GM18907 (cell line): ENCODE measurements around the gene LSS.

Experiments used
- ATAC-seq: cut with Tn5 transposase; IDR thresholded peaks from one replicate; pipeline ENCODE4 v1.9.1; 2021; ENCODE audit warnings: mild to moderate bottlenecking, moderate library complexity; ENCODE audit not compliant: unreplicated experiment

LSS gene

DNA sequence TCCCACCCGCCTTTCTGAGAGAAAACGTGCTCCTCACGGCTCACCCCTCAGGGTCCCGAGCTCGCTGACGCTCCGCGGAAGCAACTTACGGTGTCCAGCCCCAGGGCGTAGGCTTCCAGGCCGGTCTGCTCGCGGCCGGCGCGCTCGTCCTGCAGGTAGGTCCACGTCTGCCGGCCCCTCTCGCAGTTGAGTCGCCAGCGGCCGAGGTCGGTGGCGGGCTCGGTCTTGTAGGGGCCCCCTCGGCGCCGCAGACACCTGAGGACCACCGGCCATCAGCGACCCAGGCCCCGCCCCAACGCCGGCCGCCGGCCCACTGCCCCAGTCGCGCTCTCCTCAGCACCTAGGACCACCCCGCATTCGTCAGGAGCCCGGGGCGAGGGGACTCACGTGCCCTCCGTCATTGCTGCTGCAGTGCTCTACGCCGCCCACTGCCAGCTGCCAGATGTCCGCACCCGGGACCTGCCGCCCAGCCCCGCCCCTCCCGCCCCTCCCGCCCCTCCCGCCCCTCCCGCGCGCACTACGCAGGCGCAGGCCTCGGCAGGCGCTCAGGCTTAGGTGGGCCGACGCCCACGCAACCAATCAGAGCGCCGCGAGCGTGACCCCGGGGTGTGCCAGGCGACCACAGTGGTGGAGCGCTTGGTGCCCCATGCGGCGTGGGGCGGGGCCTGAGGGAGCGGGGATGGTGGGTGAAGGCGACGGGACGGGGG, at the start of gene LSS:
Gene LSS (minus strand): TSS at position 430 of the 707 bp plus-strand sequence. CDS start 29 bp downstream, at position 401.
- ATAC-seq: peak; percentile 84

DNA sequence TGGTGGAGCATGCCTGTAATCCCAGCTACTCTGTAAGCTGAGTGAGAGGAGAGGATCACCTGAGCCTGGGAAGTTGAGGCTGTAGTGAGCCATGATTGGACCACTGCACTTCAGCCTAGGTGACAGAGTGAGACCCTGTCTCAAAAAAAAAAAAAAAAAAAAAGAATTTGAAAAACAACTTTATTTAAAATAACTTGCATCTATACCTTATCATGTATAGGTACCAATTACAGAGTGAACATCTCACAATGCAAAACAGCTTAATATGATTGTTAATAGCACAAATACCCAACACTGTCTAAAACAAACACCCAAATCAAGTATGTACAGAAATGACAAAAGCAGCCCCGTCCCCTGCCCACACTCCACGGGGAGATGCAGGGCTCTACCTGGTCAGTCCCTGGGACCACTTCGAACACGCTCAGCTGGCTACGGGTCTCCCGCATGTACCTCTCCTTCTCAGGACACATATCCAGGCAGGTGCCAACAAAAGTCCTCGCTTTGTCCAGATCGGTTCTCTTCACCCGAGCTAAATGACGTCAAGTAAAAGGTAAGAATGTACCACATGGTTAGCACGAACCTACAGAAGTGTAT, 46.3 kb upstream of the LSS start:
- no peak for ATAC-seq

DNA sequence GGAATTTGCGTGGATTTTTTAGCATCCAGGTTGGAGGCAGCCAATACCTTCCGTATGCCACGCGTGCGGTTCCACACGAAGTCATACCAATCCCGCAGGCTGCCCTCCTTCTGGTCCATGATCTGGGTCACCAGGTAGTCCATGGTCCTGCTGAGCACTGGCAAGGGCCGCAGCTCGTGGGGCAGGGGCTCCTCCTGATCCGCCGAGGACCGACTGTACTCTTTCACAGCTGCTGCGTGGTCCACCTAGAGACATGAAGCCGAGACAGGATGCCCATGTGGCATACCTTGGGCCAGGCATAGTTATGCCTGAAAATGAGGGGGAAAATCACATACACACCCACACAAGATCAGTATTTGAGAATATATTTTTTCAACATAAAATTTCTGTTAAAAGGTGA, 44.8 kb upstream of the LSS start:
- ATAC-seq: no peak

DNA sequence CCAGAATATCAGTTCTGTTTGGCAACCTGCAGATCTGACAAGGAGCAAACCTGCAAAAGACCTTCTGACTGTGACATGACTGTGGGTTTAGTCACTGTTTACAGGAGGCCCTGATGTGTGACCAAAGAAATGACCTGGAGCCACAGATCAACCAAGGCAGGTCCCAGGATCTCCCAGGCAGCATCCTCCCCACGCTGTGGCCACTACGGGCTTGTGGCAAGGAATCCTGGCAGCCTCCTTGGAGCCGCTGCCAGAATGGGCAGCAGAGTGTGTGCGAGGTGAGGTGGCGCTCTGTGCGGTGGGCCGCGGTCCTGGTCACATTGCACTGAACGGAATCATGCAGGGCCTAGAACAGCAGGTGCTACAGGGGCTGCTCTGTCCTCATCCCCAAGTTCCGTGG, 40.9 kb upstream of the LSS start:
- ATAC-seq: no peak

DNA sequence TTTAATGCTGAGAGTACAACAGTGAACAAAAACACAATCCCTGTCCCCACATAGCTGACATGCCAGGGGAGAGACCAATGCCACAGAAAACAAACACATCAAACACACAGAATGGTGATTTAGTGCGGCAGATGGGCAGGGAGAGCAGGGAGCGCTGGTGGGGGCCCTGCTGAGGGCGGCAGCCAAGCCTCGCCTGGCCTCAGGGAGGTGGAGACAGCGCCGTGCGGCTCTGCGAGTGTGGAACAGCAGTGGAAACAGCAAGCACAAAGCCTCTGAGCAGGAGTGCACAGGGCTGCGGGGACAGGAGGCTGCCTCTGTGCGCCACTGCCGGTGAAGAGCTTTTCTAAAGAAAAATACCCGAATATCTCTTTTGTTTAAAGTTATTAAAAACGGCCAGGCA, 39.8 kb upstream of the LSS start:
- no peak for ATAC-seq

DNA sequence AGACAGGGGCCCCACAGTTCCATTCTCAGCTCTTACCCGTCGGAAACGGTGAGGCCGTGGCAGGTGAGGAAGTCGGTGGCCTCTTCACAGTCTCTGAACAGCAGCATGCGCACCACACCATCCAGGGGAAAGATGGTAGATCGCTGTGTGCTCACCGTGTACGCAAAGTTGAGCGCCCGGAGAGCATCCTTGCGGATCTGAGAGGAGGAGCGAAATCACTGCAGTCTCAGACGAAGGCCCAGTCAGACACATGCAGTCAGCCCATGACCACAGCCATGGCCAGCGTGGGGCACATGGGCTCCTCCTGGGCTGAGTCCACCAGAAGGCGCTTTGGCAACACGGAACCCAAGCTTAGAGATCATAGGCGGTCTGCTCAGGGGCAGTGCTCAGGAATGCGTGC, 38.4 kb upstream of the LSS start:
- no peak for ATAC-seq

DNA sequence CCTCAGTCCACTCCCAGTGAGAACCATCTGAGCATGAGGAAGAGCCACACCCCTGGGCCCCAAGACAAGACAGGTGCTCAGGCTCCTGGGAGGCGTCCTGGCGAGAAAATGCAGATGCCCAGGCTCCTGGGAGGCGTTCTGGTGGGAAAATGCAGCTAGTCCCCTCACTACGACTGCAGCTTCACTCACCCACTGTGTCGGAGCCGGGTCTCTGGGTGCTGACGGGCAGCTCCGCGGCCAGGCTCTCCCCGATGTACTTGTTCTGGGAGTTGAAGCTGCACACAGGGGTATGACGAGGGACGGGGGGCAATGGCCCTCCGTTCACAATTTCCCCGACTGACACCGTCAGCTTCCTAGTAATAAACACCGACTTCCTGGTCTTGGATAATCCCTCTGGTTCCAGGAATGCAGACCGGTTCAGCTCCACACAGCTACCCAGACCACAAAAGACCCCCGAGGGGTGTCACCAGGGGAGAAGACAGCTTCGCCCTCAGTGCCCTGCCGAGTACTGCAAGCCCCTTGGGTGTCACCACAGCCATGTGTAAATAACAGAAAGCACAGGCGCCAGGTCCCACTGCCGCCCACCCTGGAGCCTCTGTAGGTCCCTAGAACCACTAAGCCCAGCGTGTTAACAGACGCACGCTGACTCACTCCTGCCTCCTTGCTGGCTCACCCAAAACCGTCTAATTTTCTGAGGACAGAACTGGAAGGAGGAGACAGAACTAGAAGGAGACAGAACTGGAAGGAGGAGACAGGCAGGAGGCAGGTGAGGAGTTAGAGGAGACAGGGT, 37.4 kb upstream of the LSS start:
- ATAC-seq: no peak

DNA sequence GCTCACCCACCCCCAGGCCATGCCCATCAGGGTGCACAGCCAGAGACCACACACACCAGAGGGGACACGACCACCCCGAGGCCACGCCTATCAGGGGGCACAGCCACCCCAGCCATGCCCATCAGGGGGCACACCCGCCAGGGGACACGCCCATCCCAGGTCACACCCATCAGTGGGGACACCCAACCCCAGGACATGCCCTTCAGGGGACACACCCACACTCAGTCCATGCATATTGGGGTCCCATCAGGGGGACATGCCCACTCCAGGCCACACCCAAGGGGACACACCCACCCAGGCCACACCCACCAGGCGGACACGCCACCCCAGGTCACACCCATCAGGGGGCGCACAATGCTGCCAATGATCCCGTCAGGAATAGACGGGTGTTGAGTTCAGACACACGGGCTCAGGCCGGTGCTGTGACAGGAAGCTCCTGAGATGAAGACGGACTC, 36.1 kb upstream of the LSS start:
- no peak for ATAC-seq

DNA sequence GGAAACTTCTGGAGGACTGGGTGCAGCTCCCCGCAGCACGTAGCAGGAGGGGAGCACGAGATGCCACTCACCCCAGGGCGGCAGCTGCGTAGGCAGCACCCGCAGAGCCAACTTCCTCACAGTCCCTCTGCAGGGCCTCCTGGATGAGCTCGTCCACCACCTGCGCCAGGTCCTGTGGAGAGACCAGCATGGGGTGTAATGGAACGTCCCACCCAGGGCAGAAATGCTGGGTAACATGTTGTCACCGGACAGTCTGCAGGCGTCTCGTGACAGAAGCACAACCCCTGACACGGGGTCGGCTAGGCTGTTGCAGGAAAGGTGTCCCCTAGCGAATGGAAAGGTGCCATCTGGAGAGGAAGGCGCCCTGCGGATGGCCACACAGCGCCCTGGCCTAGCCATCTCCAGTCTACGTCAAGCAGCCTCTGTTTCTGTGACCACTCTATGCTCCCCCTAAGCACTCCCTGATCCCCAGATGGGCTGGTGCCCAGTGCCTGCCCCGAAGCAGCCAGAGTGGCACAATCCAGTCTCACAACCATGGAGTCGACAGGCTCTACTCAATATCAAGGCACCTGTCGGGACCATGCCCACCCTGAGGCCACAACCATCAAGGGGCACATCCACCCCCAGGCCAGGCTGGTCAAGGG, 35.6 kb upstream of the LSS start:
- ATAC-seq: no peak

DNA sequence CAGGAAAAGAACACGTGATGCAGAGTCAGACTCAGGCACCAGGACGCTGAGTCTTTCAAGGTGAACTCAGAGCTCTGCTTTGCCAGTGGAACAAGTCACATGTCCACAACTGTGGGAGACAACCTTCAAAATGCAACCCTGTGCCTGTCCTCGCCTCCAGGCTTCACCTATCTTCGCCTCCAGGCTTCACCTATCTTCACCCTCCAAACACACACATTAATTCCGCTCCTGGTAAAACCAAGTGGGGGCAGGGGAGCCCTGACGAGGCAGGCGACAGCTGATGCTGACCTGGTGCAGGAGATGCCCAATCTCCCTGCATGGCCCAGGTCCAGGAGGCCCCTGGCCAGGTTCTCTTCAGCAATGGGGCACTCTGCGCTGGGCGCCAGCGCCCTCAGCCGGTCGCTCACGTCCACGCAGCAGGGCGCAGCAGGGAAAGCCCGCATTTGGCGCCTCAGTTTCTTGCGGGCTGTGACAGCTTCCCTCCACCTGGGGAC, 28.0 kb upstream of the LSS start:
- ATAC-seq: no peak

DNA sequence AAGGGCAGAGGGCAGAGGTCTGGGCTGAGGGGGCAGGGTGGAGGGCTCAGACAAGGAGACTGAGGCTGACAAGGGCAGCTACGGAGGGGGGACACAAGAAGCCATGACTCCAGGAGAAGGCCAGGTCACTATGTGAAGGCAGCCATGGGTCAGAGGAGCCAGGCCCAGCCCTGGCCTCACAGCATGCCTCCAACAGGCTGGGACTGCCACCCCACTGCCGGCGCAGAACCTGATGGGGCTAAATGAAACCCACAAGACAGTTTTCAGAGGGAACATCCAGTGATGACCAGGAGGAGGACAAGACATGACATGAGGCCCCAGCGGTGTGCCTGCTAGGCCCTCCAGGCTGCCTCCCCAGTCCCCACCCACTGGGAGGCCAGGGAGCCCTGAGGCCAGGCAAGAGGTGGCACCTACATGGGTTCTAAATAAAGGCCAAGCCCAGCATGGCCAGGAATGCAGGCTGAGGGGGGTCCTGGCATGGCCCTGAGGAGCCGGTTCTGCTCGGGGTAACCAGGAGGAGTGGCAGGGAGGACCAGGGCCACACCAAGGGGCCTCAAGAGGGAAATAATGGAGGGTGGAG, 27.3 kb upstream of the LSS start:
- ATAC-seq: no peak

DNA sequence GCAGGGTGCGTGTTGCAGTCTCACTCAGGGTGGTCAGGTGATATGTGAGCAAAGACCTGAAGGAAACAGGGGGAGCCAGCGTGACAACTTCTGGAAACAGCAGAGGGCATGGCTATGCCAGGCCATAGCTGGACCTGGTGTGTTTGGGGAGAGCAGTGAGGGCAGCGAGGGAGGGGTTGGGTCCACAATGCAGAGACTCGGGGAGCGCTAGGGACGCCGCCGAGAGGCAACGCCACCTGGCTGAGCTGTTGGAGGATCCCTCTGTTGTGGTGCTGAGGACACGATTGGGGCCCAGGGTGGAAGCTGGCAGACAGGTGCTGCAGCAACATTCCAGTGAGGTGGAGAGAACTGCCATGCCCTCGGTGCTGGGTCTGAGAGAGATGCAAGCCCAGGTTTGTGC, 26.6 kb upstream of the LSS start:
- ATAC-seq: no peak

DNA sequence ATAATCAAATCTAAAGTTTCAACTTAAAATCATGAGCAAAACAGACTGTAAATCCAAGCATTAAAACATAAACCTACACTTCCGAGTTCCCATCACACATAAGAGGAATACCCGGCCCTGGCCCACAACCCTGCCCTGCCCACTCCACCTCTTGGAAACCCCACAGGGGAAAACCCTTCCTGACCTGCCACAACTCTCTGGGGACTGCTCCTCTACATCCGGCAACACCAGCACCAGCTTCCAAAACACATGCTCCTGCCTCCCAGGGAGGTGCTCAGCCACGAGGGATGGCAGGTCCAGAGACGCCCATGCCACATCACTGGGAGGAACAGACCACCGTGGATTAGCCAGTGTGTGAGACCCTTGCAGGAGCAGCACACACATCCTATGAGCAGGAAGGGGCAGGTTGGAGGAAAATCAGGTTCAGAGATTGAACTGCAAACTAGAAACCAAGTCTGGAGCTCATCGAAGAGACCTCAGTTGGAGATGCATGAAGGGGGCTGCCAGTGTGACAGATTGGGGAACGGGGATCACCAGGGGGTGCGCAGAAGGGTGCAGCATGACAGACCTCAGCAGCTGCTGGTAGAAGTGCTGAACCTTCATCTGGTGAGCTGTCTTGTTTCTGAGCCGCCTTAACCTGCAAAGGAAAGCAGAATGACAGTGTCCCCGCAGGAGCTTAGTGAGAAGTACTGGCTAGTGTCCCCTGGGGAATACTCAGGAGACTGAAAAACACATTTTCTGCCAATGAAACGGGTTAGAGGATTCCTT, 25.8 kb upstream of the LSS start:
- peak; percentile 54 for ATAC-seq

DNA sequence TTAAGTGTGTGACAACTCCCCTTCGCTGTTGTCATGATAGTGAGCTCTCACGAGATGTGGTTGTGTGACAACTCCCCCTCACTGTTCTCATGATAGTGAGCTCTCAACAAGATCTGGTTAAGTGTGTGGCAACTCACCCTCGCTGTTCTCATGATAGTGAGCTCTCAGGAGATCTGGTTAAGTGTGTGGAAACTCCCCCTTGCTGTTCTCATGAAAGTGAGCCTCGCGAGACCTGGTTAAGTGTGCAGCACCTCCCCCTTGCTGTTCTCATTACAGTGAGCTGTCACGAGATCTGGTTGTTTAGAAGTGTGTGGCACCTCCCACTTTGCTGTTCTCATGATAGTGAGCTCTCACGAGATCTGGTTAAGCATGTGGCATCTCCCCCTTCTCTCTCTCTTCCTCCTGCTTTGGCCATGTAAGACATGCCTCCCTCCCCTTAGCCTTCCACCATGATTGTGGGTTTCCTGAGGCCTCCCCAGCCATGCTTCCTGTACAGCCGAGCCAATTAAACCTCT, 25.1 kb upstream of the LSS start:
- peak; percentile 68 for ATAC-seq

DNA sequence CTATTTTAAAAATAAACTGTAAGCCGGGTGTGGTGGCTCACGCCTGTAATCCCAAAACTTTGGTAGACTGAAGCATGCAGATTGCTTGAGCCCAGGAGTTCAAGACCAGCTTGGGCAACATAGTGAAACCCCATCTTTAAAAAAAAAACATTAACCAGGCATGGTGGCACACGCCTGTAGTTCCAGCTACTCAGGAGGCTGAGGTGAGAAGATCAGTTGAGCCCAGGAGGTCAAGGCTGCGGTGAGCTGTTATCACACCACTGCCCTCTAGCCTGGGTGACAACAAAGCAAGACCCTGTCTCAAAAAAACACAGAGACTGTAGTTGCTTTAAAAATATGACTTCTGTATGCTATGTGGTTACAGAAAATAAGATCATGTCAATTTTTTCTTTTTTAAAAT, 24.3 kb upstream of the LSS start:
- ATAC-seq: no peak

DNA sequence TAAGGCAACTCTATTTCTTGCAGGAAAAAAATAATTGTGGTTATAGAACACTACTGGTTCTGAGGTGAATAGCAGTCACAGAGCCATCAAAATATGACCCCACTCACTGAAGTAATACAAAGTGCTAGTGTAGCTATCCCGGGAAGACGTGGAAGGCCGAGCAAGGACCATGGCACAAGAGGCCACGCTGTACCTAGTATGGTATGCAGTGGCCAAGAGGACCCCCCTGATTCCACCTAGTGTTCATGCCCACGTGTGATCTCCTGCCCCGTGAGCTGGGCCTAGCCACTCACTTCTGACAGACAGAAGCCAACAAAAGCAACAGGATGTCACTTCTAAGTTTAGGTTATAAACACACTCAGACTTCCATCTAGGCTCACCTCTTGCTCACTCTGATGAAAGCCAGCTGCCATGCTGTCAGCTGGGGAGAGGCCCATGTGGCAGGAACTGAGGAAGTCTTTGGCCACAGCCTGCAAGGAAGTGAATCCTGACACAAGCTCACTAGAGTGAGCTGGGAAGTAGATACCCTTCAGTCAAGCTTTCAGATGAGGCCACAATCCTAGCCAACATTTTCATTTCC, 21.7 kb upstream of the LSS start:
- ATAC-seq: no peak

DNA sequence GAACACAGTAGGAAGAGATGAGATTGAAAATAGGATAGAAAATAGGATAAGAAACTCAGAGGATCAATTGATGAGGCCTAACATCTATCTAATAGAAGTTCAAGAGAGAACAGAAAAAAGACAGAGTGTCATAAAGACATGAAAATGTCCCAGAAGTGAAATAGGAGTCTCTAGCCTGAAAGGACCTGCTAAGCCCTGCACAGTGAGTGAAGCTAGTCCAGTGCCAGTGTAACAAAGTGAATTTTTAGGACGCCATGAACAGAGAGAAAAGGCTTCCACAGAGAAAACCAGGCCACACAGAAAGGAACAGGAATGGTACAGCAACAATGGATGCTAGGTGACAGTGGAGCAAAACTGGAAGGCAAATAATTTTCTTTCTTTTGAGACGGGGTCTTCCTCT, 20.3 kb upstream of the LSS start:
- ATAC-seq: no peak

DNA sequence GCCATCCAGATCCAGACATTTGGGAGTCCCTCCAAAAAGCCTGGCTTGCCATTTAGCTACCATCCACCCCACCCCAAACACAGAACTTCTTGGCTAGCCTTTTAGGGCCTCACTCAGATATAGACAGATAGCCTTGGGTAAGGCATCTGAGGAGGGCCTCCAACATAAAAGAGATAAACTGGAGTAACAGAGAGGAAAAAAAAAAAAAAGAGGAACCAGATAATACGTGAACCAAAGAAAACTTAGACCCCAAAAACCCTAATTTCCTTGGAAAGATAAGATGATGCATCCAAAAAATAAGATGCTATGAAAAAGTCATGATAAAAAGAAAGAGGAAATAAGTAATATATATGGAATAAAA, 19.8 kb upstream of the LSS start:
- no peak for ATAC-seq

DNA sequence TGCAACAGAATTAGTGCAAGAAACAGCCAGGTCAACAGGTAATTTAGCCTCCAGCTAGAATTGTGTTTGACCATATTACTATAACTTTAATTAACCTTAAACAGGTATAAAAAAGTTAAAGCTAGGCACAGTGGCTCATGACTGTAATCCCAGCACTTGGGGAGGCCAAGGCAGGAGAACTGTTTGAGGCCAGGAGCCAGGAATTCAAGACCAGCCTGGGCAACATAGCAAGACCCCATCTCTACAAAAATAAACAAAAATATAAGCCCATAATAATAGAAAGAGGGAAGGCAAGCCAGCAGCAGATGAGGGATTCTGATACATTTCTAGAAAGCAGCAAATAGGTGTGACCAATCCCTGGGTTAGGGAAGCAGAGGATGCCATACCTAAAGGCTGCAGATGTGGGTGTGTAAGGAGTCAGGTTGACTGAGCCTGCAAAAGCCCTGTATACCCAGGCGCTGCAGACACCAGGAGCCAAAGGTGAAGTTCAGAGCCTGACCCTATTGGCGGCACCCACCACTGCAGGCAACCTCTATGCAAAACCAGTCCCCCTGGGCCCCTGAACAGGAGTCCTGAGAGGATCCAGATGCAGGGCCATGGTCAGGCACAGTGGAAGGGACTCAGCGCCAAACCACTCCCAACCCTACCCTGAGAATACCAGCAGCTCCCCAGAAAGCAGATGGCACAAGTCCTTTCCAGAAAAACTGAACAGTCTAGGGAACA, 19.3 kb upstream of the LSS start:
- no peak for ATAC-seq
